ENCODE data around the gene ACSL1.

DNA sequence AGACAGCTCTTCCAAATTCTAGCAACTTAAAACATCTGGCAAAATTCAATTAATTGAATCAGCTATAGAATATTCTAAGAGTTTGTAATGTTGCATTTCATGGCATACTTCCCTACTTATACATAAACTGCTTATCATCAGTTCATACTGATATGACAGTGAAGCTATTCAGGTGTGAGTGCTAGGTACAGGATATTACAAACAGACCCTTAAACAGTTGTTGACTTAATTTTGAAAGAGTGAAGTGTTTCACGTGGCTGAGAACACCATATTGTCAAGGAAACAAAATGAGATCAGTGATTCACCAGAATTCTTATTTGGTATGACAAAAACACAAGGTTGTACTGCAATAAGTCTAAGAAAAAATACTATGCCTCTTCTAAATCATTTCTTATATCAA lies 119.3 kb downstream of the ACSL1 start:
- TF ChIP-seq, protein P1, sequence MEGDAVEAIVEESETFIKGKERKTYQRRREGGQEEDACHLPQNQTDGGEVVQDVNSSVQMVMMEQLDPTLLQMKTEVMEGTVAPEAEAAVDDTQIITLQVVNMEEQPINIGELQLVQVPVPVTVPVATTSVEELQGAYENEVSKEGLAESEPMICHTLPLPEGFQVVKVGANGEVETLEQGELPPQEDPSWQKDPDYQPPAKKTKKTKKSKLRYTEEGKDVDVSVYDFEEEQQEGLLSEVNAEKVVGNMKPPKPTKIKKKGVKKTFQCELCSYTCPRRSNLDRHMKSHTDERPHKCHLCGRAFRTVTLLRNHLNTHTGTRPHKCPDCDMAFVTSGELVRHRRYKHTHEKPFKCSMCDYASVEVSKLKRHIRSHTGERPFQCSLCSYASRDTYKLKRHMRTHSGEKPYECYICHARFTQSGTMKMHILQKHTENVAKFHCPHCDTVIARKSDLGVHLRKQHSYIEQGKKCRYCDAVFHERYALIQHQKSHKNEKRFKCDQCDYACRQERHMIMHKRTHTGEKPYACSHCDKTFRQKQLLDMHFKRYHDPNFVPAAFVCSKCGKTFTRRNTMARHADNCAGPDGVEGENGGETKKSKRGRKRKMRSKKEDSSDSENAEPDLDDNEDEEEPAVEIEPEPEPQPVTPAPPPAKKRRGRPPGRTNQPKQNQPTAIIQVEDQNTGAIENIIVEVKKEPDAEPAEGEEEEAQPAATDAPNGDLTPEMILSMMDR (IDR thresholded peaks at IDR 0.05): no peak
- no peak for TF ChIP-seq ZFX (IDR thresholded peaks at IDR 0.05; ENCODE audit: borderline replicate concordance)
